Ishikawa (cell line): Measurements from ENCODE around the gene SMIM1.

Experiments used
- EGR1 ChIP-seq: IDR thresholded peaks from 2 replicates; pipeline ENCODE4 v1.6.1; 2012
- EP300 ChIP-seq: IDR thresholded peaks from 2 replicates; pipeline ENCODE4 v1.6.1; 2012; ENCODE audit warnings: borderline replicate concordance
- MAX ChIP-seq: IDR thresholded peaks from 2 replicates; pipeline ENCODE4 v1.6.1; 2012
- NFIC ChIP-seq: IDR thresholded peaks from 2 replicates; pipeline ENCODE4 v1.6.1; 2012
- RAD21 ChIP-seq: IDR thresholded peaks from 2 replicates; pipeline ENCODE4 v1.6.1; 2012; ENCODE audit warnings: low read depth
- TAF1 ChIP-seq: IDR thresholded peaks from 2 replicates; pipeline ENCODE4 v1.6.1; 2012; ENCODE audit warnings: low read depth, mild to moderate bottlenecking
- TCF12 ChIP-seq: IDR thresholded peaks from 2 replicates; pipeline ENCODE4 v1.6.1; 2012; ENCODE audit warnings: low read depth
- USF1 ChIP-seq: IDR thresholded peaks from 2 replicates; pipeline ENCODE4 v1.6.1; 2012
- YY1 ChIP-seq: IDR thresholded peaks from 2 replicates; pipeline ENCODE4 v1.6.1; 2012; ENCODE audit warnings: low read depth
- ZBTB7A ChIP-seq: IDR thresholded peaks from 2 replicates; pipeline ENCODE4 v1.6.1; 2012; ENCODE audit warnings: low read depth
- TF ChIP-seq, protein P1 (sequence below): IDR thresholded peaks from 2 replicates; pipeline ENCODE4 v1.6.1; 2012; ENCODE audit warnings: low read depth, mild to moderate bottlenecking

DNA sequence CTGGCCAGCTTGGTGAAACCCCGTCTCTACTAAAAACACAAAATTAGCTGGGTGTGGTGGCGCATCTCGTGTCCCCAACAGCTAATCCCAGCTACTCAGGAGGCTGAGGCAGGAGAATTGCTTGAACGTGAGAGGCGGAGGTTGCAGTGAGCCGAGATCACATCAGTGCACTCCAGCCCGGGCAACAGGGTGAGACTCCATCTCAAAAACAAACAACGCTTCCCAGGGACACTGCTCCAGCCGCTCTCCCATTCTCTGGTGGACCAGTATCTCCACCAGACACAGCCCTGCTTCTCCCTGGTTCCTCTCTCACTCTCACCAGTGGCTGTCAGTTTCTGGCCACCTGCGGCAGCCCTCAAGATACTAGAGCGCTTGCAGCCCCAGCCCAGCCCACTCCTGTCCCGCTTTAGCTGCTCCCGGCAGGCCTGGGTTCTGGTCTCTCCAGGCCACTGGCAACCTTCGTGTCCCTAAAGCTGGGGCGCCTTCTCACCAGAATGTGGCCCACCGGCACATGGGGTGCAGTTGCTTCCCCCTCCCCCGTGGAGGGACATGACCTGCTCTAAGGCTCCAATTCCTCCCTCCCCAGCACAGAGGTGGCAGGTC lies 44.7 kb downstream of the SMIM1 start:
- no peak for TF ChIP-seq USF1
- no peak for TF ChIP-seq EP300
- TF ChIP-seq MAX, result no peak
- TF ChIP-seq TCF12, result no peak
- TF ChIP-seq RAD21, result no peak
- no peak for TF ChIP-seq YY1
- no peak for TF ChIP-seq TAF1
- no peak for TF ChIP-seq EGR1
- TF ChIP-seq, protein P1, sequence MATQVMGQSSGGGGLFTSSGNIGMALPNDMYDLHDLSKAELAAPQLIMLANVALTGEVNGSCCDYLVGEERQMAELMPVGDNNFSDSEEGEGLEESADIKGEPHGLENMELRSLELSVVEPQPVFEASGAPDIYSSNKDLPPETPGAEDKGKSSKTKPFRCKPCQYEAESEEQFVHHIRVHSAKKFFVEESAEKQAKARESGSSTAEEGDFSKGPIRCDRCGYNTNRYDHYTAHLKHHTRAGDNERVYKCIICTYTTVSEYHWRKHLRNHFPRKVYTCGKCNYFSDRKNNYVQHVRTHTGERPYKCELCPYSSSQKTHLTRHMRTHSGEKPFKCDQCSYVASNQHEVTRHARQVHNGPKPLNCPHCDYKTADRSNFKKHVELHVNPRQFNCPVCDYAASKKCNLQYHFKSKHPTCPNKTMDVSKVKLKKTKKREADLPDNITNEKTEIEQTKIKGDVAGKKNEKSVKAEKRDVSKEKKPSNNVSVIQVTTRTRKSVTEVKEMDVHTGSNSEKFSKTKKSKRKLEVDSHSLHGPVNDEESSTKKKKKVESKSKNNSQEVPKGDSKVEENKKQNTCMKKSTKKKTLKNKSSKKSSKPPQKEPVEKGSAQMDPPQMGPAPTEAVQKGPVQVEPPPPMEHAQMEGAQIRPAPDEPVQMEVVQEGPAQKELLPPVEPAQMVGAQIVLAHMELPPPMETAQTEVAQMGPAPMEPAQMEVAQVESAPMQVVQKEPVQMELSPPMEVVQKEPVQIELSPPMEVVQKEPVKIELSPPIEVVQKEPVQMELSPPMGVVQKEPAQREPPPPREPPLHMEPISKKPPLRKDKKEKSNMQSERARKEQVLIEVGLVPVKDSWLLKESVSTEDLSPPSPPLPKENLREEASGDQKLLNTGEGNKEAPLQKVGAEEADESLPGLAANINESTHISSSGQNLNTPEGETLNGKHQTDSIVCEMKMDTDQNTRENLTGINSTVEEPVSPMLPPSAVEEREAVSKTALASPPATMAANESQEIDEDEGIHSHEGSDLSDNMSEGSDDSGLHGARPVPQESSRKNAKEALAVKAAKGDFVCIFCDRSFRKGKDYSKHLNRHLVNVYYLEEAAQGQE, result no peak
- TF ChIP-seq ZBTB7A, result no peak
- no peak for TF ChIP-seq NFIC
